GM08714 (cell line): ENCODE results near the gene NXPH4.
A peak's percentile ranks its signal among the peaks of the same experiment; 100 is the strongest.

Experiments
- H3K4me3 ChIP-seq: fragments of 200-500 bp; sonication (Bioruptor generic); 2 replicates; pipeline ENCODE4 v1.5.1; 2014; ENCODE audit warnings: mild to moderate bottlenecking, low read length, inconsistent platforms
- ZNF274 ChIP-seq: IDR thresholded peaks from 2 replicates; pipeline ENCODE4 v1.6.1; 2012; ENCODE audit warnings: mild to moderate bottlenecking, low read depth, low read length

The NXPH4 gene

GRCh38 chr12:57241402-57242310, 25.1 kb downstream of the NXPH4 start:
- TF ChIP-seq ZNF274: no peak

GRCh38 chr12:57242329-57242690, 25.7 kb downstream of the NXPH4 start:
- no peak for TF ChIP-seq ZNF274
- H3K4me3 ChIP-seq: no peak overlapping the region

More at GRCh38 chr12:57241402-57242310, 25.1 kb downstream of the NXPH4 start:
- H3K4me3 ChIP-seq: no peak overlapping the region

GRCh38 chr12:57242691-57243454, 26.3 kb downstream of the NXPH4 start:
- peak overlapping the region; percentile 32; the same call in 1 of the 2 replicates for H3K4me3 ChIP-seq
- no peak for TF ChIP-seq ZNF274

- TF ChIP-seq ZNF274: no peak
These were observed 27.1 kb downstream of the NXPH4 start for GRCh38 chr12:57243521-57244311.

GRCh38 chr12:57244312-57244696, 27.7 kb downstream of the NXPH4 start:
- H3K4me3 ChIP-seq: no peak overlapping the region
- no peak for TF ChIP-seq ZNF274

More at GRCh38 chr12:57243521-57244311, 27.1 kb downstream of the NXPH4 start:
- H3K4me3 ChIP-seq: peak overlapping the region; percentile 32; the same call in 1 of the 2 replicates

GRCh38 chr12:57247041-57247440, 30.4 kb downstream of the NXPH4 start:
- H3K4me3 ChIP-seq: no peak overlapping the region
- no peak for TF ChIP-seq ZNF274

- TF ChIP-seq ZNF274: no peak
- peak overlapping the region; percentile 28; the same call in 1 of the 2 replicates for H3K4me3 ChIP-seq
These were observed 32.5 kb downstream of the NXPH4 start for GRCh38 chr12:57248934-57249742.

GRCh38 chr12:57250541-57250940, 33.9 kb downstream of the NXPH4 start:
- H3K4me3 ChIP-seq: no peak overlapping the region
- TF ChIP-seq ZNF274: no peak

- no peak within 1 kb of the TSS for H3K4me3 ChIP-seq
- TF ChIP-seq ZNF274: no peak
These were observed 34.4 kb downstream of the NXPH4 start, which contains the start of gene STAC3 for GRCh38 chr12:57250956-57251355. Gene STAC3 (minus strand): TSS chr12:57251187. CDS start chr12:57249636, 1,551 bp downstream.

- TF ChIP-seq ZNF274: no peak
- H3K4me3 ChIP-seq: no peak overlapping the region
These were observed 38.1 kb downstream of the NXPH4 start for GRCh38 chr12:57254506-57255280.

- no peak for TF ChIP-seq ZNF274
- H3K4me3 ChIP-seq: no peak overlapping the region
These were observed 39.3 kb downstream of the NXPH4 start for GRCh38 chr12:57255916-57256315.

- no peak for TF ChIP-seq ZNF274
- H3K4me3 ChIP-seq: no peak overlapping the region
These were observed 42.7 kb downstream of the NXPH4 start for GRCh38 chr12:57258977-57259970.
